Caki2 (cell line): ENCODE data around the gene DCDC1. TPM values are rescaled to one million over a fixed set of nuclear protein-coding genes. Genes with fewer than 3 reads are reported as not detected.
"Not testable (repeated sequence)": the region's sequence is repeated elsewhere in the genome, so short reads cannot be mapped to it uniquely, and the experiment has no call there.

Source experiments
- DNase-seq: peaks from one replicate; pipeline ENCODE4 v3.0.0-alpha.2; 2015; ENCODE audit warnings: low read depth
- in situ Hi-C: cut with HindIII; loops from 2 replicates; pipeline ENCODE4 v1.10.0; 2016; ENCODE audit warnings: low sequenced_read_pairs, low pct_unique_long_range_greater_than_20kb, mixed read lengths
- total RNA-seq: library from RNA; depleted of rRNA; stranded (reverse); fragments of >200 nt; shearing (Covaris generic); gene quantifications from 2 replicates; pipeline ENCODE4 v1.2.3, GENCODE V29; 2014; ENCODE audit warnings: low replicate concordance

DCDC1 gene
- total RNA-seq, 1 experiment from 2014 or later, result not detected

GRCh38 chr11:30960387-30960992 lies 409.0 kb downstream of the DCDC1 start:
- peak; percentile 4 for DNase-seq
- in situ Hi-C loops, result no loop called here

DNA sequence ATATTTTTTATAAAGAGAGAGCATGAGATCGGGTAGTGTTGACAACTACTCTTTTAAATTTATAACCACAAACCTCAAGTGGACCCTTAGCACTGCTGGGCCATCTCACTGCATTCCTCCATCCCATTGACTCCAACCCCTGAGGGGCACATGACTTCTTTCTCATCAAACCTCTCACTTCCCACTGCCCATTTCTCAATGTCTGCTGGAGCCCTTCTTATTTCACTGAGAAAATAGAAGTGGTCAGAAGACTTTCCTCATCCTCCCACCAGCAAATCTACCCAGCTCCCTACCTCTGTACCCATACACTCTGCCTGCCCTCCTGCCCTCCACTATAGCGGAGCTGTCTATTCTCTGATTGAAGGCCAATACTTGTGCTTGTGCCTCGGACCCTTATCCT lies 412.8 kb downstream of the DCDC1 start:
- DNase-seq, result no peak
- in situ Hi-C loops, result no loop called here

- in situ Hi-C loops, result no loop called here
- no peak for DNase-seq
These were observed 419.7 kb downstream of the DCDC1 start for GRCh38 chr11:30949838-30950237.

DNA sequence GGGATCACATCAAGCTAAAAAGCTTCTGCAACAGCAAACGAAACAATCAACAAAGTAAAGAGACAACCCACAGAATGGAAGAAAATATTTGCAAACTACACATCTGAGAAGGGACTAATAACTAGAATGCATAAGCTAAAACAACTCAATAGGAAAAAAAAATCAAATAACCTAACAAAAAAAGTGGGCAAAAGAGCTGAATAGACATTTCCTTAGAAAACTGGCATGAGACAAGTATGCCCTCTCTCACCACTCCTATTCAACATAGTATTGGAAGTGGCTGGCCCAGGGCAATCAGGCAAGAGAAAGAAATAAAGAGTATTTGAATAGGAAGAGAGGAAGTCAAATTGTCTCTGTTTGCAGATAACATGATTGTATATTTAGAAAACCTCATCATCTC lies 421.8 kb downstream of the DCDC1 start:
- in situ Hi-C loops, DNase-seq: not testable (repeated sequence)

DNA sequence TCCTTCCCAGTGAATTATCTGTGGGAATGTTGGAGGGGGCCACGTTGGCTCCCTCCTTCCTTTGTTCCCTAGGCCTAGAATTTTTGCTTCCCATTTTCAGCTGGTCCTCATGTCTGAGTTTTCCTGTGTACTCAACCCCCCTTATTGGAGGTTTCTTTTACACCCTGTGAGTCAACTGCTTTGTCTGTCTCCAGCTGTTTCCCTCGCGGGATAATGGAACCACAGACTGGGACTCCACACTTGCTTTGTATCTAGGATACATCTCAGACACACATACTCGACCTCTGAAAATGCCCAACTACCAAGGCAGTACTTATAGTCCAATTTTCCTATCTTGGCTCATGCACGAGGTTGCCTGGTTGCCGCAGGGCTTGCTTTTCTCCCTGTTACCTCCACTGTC lies 430.7 kb downstream of the DCDC1 start:
- in situ Hi-C loops, result no loop called here
- no peak for DNase-seq

DNA sequence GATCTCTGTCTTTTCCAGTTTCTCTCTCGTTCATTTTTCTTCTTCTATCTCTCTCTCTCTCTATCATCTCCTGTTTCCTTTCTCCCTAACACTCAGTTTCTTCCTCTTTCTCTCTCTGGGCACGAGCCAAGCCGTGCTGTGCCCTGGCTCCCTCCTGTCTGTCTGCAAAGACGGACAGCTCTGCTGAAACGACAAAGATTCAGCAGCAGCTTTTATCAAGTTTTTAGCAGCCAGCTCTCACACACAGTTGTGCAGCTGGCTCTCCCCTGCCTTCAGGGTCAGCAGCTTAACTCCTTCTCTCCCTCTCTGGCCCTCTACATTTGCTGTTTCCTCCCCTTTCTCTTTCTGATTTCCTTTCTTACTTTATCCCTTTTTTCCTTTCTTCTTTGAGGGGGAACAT lies 431.4 kb downstream of the DCDC1 start:
- in situ Hi-C loops, result no loop called here

GRCh38 chr11:30936491-30936890 lies 433.0 kb downstream of the DCDC1 start:
- in situ Hi-C loops, result no loop called here

More for the DNA sequence above, 431.4 kb downstream of the DCDC1 start:
- no peak for DNase-seq

GRCh38 chr11:30935861-30936260 lies 433.7 kb downstream of the DCDC1 start:
- DNase-seq, result peak; percentile 12
- in situ Hi-C loops, result no loop called here

More at GRCh38 chr11:30936491-30936890, 433.0 kb downstream of the DCDC1 start:
- no peak for DNase-seq

DNA sequence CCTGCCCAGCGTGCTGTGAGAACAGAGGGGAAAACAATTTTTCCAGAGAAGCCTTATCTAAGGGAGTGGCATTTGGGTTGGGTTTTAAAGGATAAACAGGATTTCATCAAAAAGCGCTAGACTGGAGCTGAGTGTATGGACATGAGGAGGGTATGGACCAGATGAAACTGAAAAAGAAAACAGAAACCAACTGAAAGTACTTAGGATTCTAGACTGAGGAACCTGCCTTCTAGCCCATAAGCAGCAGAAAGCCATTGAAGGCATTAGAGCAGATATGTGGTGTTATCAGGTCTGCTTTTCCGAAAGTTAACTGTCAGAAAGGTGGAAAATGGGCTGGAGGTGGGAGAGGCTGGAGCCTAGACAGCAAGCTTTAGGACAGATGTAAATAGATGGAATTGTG lies 443.4 kb downstream of the DCDC1 start:
- no peak for DNase-seq
- in situ Hi-C loops, result no loop called here

DNA sequence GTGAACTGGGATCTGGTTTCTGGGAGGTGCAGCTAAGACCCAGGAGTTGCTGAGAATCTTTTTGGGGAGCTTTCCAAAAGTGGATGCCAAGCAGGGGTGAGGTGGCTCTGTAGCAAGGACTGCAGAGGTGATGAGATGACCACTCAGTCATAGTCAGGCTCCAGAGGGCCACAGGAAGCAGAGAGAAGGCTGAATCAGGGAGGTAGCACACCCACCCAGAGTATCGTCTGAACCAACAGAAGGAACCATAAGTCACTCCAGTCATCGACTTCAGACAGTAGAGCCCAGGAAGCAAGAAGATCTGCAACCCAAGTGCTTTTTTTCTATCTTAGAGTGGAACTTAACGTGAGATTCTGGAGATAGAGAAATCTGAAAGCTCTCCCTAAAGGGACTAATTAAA lies 447.7 kb downstream of the DCDC1 start:
- in situ Hi-C loops, result no loop called here

DNA sequence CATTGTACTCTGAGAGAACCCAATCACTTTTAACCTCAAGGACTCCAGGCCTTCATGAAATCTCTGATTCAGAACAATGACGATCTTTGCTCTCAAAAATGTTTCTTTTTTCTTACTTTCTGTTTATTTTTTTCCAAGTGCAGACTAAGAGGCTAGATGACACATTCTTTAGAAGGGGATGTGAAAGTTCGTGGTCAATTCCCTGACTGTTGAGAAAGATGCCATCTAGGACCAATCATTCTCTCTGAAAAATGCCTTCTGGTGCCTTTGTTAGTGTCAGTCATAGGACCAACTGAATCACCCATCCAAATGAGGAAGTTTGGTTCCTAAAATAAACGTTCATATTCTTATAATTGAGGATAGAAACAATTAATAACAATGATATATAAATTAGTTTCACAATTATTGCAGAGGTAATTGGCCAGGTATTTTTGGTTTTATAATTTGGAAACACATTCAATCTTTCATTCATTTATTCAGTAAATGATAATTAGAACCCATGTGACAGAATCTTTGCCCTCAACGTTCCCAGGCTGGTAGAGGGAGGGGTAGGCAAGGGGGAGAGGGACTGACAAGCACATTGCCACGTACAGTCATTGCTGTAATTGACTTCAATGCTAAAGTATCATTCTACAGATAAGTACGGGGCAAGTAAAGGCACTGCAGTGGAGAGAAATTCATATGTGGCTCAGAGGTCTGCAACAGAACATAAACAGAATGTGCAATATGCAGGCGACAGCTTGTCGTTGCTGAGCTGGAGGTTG lies 450.0 kb downstream of the DCDC1 start:
- DNase-seq, result peak; percentile 1
- in situ Hi-C loops, result no loop called here

More for the DNA sequence above, 447.7 kb downstream of the DCDC1 start:
- DNase-seq, result no peak

DNA sequence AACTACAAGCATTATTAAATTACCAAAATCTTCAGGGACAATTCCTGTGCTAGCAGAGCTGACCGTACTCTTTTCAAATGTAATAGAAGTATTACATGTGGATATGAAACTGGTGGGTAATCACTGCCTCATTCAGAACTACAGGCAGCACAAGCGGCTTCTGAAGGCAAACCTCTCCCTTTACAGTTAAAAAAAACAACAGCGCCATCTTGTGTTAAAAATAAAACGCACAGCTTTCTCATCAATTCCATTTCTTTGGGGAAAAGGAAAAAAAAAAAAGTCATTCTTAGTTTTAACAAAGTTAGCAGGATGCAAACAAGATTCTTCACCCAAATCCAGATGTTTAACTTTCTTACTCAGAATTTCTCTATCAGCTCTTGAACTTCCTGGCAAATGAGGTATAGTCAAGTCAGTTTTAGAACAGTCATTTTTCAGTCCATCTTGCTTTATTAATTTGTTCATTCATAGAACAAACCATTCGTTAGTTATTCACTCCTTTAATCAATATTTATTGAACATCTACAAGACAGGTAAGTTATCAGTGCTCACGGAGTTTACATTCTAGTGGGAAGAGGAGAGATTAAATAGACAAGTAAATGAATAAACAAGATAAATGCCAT lies 451.6 kb downstream of the DCDC1 start:
- peak; percentile 41 for DNase-seq
- in situ Hi-C loops, result no loop called here

DNA sequence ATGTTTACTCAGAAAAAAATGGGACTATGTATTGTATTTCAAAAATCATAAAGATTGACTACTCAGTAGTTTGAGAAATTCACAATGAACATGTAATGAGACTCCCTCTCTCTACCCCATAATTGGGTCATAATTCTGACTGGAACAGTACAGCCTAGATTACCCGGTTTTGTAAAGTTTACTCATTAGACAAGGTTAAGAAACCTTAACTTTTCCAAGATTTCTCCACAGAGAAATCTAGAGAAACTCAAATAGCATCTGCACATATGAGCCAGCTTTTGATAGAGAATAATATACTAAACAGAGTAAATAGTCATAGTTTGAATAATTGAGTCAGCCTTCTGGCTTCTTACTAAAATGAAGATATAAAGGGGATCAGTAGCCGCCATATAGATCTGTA lies 452.3 kb downstream of the DCDC1 start:
- in situ Hi-C loops, result no loop called here

GRCh38 chr11:30916764-30917163 lies 452.8 kb downstream of the DCDC1 start:
- DNase-seq, result no peak
- in situ Hi-C loops, result no loop called here

More for the DNA sequence above, 452.3 kb downstream of the DCDC1 start:
- no peak for DNase-seq

DNA sequence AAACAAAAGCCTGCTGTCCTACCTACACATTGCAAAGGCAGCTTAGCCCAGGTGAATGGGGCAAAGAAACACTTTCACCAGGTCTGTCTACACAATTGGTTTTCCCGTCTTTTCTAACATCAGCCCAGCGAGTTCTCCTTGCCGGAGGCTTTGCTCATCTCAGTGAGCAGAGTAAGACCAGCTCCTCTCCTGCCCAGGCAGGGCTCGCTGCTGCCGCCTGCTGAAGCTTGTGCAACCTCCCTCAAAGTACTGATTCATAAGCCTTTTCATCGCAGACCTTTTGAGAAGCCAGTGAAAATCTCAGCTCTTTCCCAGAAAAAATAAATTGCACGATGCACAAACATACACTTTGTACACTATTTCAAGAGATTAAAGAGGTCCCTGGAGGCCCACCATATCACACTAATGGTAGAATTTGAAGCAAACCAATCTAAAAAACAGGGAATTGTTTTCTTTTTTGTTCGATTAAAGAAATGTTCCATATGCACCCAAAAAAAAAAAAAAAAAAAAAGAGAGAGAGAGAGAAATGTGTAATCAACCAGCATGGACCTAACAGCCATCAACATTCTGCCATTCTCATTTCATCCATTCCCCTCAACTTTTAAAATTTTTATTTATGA lies 455.3 kb downstream of the DCDC1 start:
- no peak for DNase-seq
- in situ Hi-C loops, result no loop called here

GRCh38 chr11:30911247-30911646 lies 458.3 kb downstream of the DCDC1 start:
- DNase-seq, result no peak
- in situ Hi-C loops, result no loop called here

DNA sequence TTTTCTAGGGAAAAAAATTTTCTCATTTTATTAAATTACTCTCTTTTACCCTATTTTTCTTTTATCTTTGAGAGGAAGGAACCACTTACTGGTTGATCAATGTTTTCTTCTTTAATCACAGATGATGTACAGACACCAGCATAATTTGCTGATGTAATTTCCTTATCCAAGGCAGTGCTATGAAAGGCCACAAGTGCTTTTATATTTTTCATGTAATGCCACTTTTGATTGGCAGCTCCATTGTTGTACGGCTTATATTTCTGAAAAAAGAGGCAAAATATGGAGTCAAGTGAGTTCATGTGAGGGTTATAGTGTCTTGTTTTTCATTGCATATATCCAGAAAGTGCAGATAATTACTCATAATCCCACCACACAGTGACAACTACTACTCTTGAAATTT lies 460.7 kb downstream of the DCDC1 start:
- in situ Hi-C loops, result no loop called here
- no peak for DNase-seq

GRCh38 chr11:30908272-30908671 lies 461.3 kb downstream of the DCDC1 start:
- in situ Hi-C loops, result no loop called here
- DNase-seq, result no peak

DNA sequence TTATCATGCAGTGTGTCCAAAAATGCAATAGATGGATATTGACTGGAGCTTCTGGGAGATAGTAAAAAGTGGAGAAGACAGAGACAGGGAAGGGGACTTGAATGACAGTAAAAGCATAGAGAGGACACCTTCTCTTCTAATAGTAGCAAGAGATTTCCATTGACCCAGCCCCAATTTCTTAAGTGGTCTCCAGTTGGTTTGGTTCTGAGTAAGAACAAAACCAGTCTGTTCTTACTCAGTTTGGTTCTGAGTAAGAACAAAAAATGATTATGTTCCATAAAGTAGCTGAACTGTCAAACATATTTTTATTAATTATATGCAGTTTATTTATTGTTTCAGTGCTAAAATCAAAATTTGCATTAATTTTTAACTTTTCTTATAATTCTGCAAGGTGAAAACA lies 466.6 kb downstream of the DCDC1 start:
- DNase-seq, result no peak
- in situ Hi-C loops, result no loop called here
